OCI-LY3 (cell line): Measurements from ENCODE around the gene CCSER1.

Experiments
- H2AFZ ChIP-seq: fragments of 200-600, 300-600 bp; shearing (Covaris generic); 2 replicates; pipeline ENCODE4 v1.6.0; 2014; ENCODE audit warnings: antibody characterized with exemption, low read depth, low read length
- H3K27ac ChIP-seq: fragments of 200-600, 300-600 bp; sonication (generic); 2 replicates; pipeline ENCODE4 v1.5.1; 2014; ENCODE audit warnings: mild to moderate bottlenecking, low read length, moderate library complexity, mixed read lengths
- H3K27me3 ChIP-seq: fragments of 200-600, 300-600 bp; sonication (generic); 2 replicates; pipeline ENCODE4 v1.6.1; 2014; ENCODE audit warnings: low read depth, low read length, mixed read lengths
- H3K36me3 ChIP-seq: fragments of 200-600, 300-600 bp; sonication (generic); replicated peaks from 2 replicates; pipeline ENCODE3; 2014; ENCODE audit warnings: low read depth, low read length, mixed read lengths
- H3K4me1 ChIP-seq: fragments of 300-600, 200-600 bp; sonication (generic); 2 replicates; pipeline ENCODE4 v1.6.1; 2014; ENCODE audit warnings: low read length, mixed read lengths
- H3K4me2 ChIP-seq: fragments of 200-600, 300-600 bp; sonication (generic); 2 replicates; pipeline ENCODE4 v1.6.1; 2014; ENCODE audit warnings: low read length, mixed read lengths
- H3K4me3 ChIP-seq: fragments of 300-600, 200-600 bp; sonication (generic); 2 replicates; pipeline ENCODE4 v1.5.1; 2014; ENCODE audit warnings: antibody characterized with exemption, mild to moderate bottlenecking, low read length, moderate library complexity
- H3K79me2 ChIP-seq: fragments of 300-600, 200-600 bp; shearing (Covaris generic); 2 replicates; pipeline ENCODE4 v1.6.1; 2014; ENCODE audit warnings: mild to moderate bottlenecking, low read length, mixed read lengths
- H3K9ac ChIP-seq: fragments of 300-600, 200-600 bp; shearing (Covaris generic); 2 replicates; pipeline ENCODE4 v1.6.0; 2014; ENCODE audit warnings: mild to moderate bottlenecking, low read length, moderate library complexity
- H3K9me3 ChIP-seq: fragments of 200-600, 300-600 bp; shearing (Covaris generic); 2 replicates; pipeline ENCODE4 v1.6.1; 2014; ENCODE audit warnings: low read length, mixed read lengths; ENCODE audit not compliant: insufficient read depth
- H4K20me1 ChIP-seq: fragments of 200-600, 300-600 bp; sonication (generic); 2 replicates; pipeline ENCODE4 v1.6.1; 2016; ENCODE audit warnings: low read length, mixed read lengths; ENCODE audit not compliant: insufficient read depth
- CTCF ChIP-seq: fragments of 200-600, 300-600 bp; sonication (generic); IDR thresholded peaks from 2 replicates; pipeline ENCODE4 v1.5.1; 2014; ENCODE audit warnings: antibody characterized with exemption, low read length, low read depth
- EZH2phosphoT487 ChIP-seq: fragments of 200-600 bp; shearing (Covaris generic); IDR thresholded peaks from 2 replicates; pipeline ENCODE4 v1.6.1; 2018; ENCODE audit warnings: antibody characterized with exemption, mixed run types, low read depth

The CCSER1 gene

GRCh38 chr4:91228659-91229058, 1101.5 kb downstream of the CCSER1 start:
- Histone ChIP-seq H3K36me3 (no peaks in the 10 kb centered on the region), H4K20me1 (no peaks in the 10 kb centered on the region), H3K27me3 (no peaks in the 10 kb centered on the region)

GRCh38 chr4:91233164-91233563, 1106.0 kb downstream of the CCSER1 start:
- no peaks in the 10 kb centered on the region for H3K9me3 ChIP-seq
- H4K20me1 ChIP-seq = no peaks in the 10 kb centered on the region
- H3K4me2 ChIP-seq = peak overlapping the region; percentile 40
- peak overlapping the region; percentile 46 for H3K4me3 ChIP-seq
- H3K27me3 ChIP-seq = no peaks in the 10 kb centered on the region
- TF ChIP-seq EZH2phosphoT487 (no peak), CTCF (no peak)
- H3K79me2 ChIP-seq = no peaks in the 10 kb centered on the region
- H3K27ac ChIP-seq = no peak overlapping the region
- no peak overlapping the region for H3K9ac ChIP-seq
- H2AFZ ChIP-seq = peak overlapping the region; percentile 4; the same call in 1 of the 2 replicates
- H3K4me1 ChIP-seq = no peaks in the 10 kb centered on the region
- H3K36me3 ChIP-seq = no peaks in the 10 kb centered on the region

More at GRCh38 chr4:91228659-91229058, 1101.5 kb downstream of the CCSER1 start:
- Histone ChIP-seq H3K4me3 (no peak overlapping the region), H3K9ac (no peak overlapping the region), H3K4me1 (no peaks in the 10 kb centered on the region), H3K4me2 (no peak overlapping the region), H3K79me2 (no peaks in the 10 kb centered on the region), H3K27ac (no peak overlapping the region), H2AFZ (no peak overlapping the region), H3K9me3 (no peaks in the 10 kb centered on the region)
- no peak for TF ChIP-seq EZH2phosphoT487
- TF ChIP-seq CTCF = no peak

GRCh38 chr4:91243132-91243531, 1115.9 kb downstream of the CCSER1 start:
- H3K27me3 ChIP-seq = no peaks in the 10 kb centered on the region
- H3K9ac ChIP-seq = no peak overlapping the region
- H2AFZ ChIP-seq = no peak overlapping the region
- H4K20me1 ChIP-seq = no peaks in the 10 kb centered on the region
- no peak for TF ChIP-seq CTCF
- no peak for TF ChIP-seq EZH2phosphoT487
- no peaks in the 10 kb centered on the region for H3K4me1 ChIP-seq
- no peak overlapping the region for H3K4me3 ChIP-seq
- H3K9me3 ChIP-seq = no peaks in the 10 kb centered on the region
- H3K79me2 ChIP-seq = no peaks in the 10 kb centered on the region
- no peak overlapping the region for H3K4me2 ChIP-seq
- no peaks in the 10 kb centered on the region for H3K36me3 ChIP-seq
- no peak overlapping the region for H3K27ac ChIP-seq

GRCh38 chr4:91256043-91256442, 1128.8 kb downstream of the CCSER1 start:
- Histone ChIP-seq H3K79me2 (no peaks in the 10 kb centered on the region), H3K36me3 (no peaks in the 10 kb centered on the region), H2AFZ (no peak overlapping the region), H3K27ac (no peak overlapping the region), H3K27me3 (no peaks in the 10 kb centered on the region), H3K9me3 (no peaks in the 10 kb centered on the region), H4K20me1 (no peaks in the 10 kb centered on the region), H3K4me1 (peaks cover 7% of the 10 kb centered on the region; the same call in 1 of the 2 replicates), H3K4me3 (no peak overlapping the region), H3K9ac (no peak overlapping the region), H3K4me2 (no peak overlapping the region)
- TF ChIP-seq CTCF = no peak
- no peak for TF ChIP-seq EZH2phosphoT487
